Measurements from ENCODE around the gene CHD1L. TPM values are rescaled to one million over a fixed set of nuclear protein-coding genes. Genes with fewer than 3 reads are reported as not detected.

Gene CHD1L
- total RNA-seq, 1 donor from 2014 or later = 36.2 TPM

DNA sequence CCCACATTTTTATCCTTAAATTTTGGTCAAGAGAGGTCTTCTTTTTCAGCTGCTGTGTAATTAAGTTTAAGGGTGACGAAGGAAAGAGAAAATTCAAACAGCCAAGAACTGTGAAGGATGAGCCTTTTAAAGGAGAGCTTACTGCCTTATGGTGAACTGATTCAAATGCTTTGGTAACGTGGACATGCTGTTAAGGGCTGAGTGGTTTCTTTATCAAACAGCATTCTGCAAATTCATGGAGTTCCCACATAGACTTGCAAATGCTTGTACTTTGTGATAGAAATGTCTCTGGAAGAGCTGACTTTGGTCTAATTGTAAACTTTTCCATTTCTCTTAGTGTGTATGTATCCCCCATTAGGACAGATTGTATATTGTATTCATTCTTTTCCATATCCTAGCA lies 93.8 kb downstream of the CHD1L start:
- ATAC-seq = no peak
- intact Hi-C loops (cut with DNase I) = no loop called here
- TF ChIP-seq CTCF (IDR thresholded peaks at IDR 0.05) = no peak
- Histone ChIP-seq H3K9me3 (no peaks in the 10 kb centered on the region), H3K27ac (no peak overlapping the region), H3K36me3 (no peaks in the 10 kb centered on the region), H3K27me3 (peaks cover 9% of the 10 kb centered on the region), H3K4me1 (no peaks in the 10 kb centered on the region), H3K4me3 (no peak overlapping the region)
- DNase-seq = no peak

DNA sequence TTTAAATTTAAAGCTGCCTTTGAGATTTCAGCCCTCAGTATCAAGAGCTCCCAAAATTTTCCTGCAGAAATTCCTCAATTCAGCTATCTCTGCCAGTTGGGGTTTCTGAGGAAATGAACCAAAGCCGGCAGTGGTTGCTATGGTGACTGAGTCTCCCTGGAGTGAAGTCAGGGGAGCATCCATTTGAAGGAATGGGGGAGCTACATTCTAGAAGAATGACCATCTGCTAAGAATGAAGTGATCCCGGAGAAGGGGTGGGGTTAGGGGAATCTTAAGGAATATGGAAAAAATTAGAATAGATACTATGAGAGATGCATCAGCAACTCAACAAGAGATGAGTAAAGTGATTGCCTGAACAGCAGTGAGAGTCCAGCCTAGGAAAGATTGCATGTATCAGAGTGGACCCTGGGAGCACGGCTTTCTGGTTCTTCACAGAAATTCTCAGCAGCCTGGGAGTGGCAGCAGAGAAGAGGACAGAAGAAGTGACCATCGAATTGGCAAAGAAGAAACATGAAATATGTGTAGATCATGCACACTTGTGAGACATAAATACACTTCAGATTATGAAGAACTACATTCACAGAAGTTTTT lies 94.7 kb downstream of the CHD1L start:
- Histone ChIP-seq H3K4me1 (no peaks in the 10 kb centered on the region), H3K27ac (no peak overlapping the region), H3K4me3 (no peak overlapping the region), H3K36me3 (no peaks in the 10 kb centered on the region), H3K9me3 (no peaks in the 10 kb centered on the region), H3K27me3 (peaks cover 9% of the 10 kb centered on the region)
- DNase-seq (no peak), ATAC-seq (no peak)
- intact Hi-C loops (cut with DNase I) = no loop called here
- no peak for TF ChIP-seq CTCF (IDR thresholded peaks at IDR 0.05)

GRCh38 chr1:147338571-147338970 lies 96.1 kb downstream of the CHD1L start:
- no peak for ATAC-seq
- no peaks in the 10 kb centered on the region for H3K36me3 ChIP-seq
- H3K9me3 ChIP-seq = no peaks in the 10 kb centered on the region
- intact Hi-C loops (cut with DNase I) = no loop called here
- H3K27me3 ChIP-seq = peaks cover 9% of the 10 kb centered on the region
- no peak for TF ChIP-seq CTCF (IDR thresholded peaks at IDR 0.05)
- no peaks in the 10 kb centered on the region for H3K4me1 ChIP-seq
- no peak overlapping the region for H3K4me3 ChIP-seq
- no peak overlapping the region for H3K27ac ChIP-seq
- DNase-seq = no peak

DNA sequence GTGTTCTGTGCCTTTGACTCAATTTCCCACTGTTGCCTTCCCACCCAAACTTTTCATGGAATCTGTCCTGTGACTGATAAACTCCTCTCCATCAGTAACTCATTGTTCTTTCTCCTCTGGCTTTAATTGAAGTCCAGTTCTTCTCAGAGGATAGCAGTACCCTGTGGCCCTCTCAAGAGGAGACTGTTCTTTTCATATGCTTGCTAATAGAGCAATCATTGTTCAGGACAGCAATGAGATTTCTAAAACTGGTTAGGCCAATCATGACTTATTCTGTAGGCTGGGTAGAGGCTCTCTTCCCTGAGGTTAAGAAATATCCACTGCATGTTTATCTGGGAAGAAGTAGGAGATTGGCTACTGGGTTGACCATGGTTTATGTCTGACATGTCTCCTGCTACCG lies 98.8 kb downstream of the CHD1L start:
- Histone ChIP-seq H3K4me1 (no peaks in the 10 kb centered on the region), H3K9me3 (no peaks in the 10 kb centered on the region), H3K27ac (no peak overlapping the region), H3K27me3 (peaks cover 5% of the 10 kb centered on the region), H3K4me3 (no peak overlapping the region), H3K36me3 (no peaks in the 10 kb centered on the region)
- no peak for ATAC-seq
- DNase-seq = no peak
- no peak for TF ChIP-seq CTCF (IDR thresholded peaks at IDR 0.05)
- intact Hi-C loops (cut with DNase I) = no loop called here

Other genes with a start within 250 kb of the CHD1L start
- 12.3 TPM for gene PRKAB2, start 70.2 kb upstream of the CHD1L start, total RNA-seq
- gene FMO5, start 17.3 kb upstream of the CHD1L start, total RNA-seq = 95.9 TPM

Data from upper lobe of right lung (tissue), 1 donor.